Hippocampal formation (tissue), 2 donors: ENCODE measurements around the gene ABCB8.
"Not testable (repeated sequence)": the region's sequence is repeated elsewhere in the genome, so short reads cannot be mapped to it uniquely, and the experiment has no call there.

Experiments
- DNase-seq, 2 donors: peaks; one replicate each; lab custom pipeline; 2025; lab: John Stamatoyannopoulos, UW

The ABCB8 gene

GRCh38 chr7:151014950-151015349 is 13.3 kb upstream of the ABCB8 start:
- no peak for DNase-seq

- DNase-seq = no peak
Observed at GRCh38 chr7:151015967-151016366, 12.3 kb upstream of the ABCB8 start.

- no peak for DNase-seq
Observed at GRCh38 chr7:151016505-151016904, 11.7 kb upstream of the ABCB8 start.

- DNase-seq = no peak
Observed at GRCh38 chr7:151016942-151017341, 11.3 kb upstream of the ABCB8 start.

GRCh38 chr7:151017370-151017952 is 10.8 kb upstream of the ABCB8 start:
- no peak for DNase-seq

- peak in 1 of 2 donors; percentile 30 for DNase-seq
Observed at GRCh38 chr7:151017953-151018420, 10.3 kb upstream of the ABCB8 start.

GRCh38 chr7:151018421-151019129 is 9.7 kb upstream of the ABCB8 start:
- DNase-seq = no peak

GRCh38 chr7:151019130-151019447 is 9.2 kb upstream of the ABCB8 start:
- no peak for DNase-seq

- DNase-seq = no peak
Observed at GRCh38 chr7:151020231-151020630, 8.0 kb upstream of the ABCB8 start.

GRCh38 chr7:151023232-151023631 is 5.0 kb upstream of the ABCB8 start:
- DNase-seq = no peak

- DNase-seq = no peak
Observed at GRCh38 chr7:151024435-151025056, 3.7 kb upstream of the ABCB8 start, which contains the start of gene ATG9B. Gene ATG9B (minus strand): TSS chr7:151024494. CDS start chr7:151024423, 71 bp downstream.

- no peak for DNase-seq
Observed at GRCh38 chr7:151025924-151026671, 2.2 kb upstream of the ABCB8 start.

- not testable (repeated sequence) for DNase-seq
Observed at GRCh38 chr7:151026771-151027727, 1.2 kb upstream of the ABCB8 start.

- DNase-seq = not testable (repeated sequence)
Observed at GRCh38 chr7:151027728-151028130, 521 bp upstream of the ABCB8 start.

- DNase-seq = no peak
Observed at GRCh38 chr7:151028948-151029501, 775 bp downstream of the ABCB8 start.

- no peak for DNase-seq
Observed at GRCh38 chr7:151031011-151031410, 2.8 kb downstream of the ABCB8 start.

- DNase-seq = no peak
Observed at GRCh38 chr7:151032936-151033863, 5.0 kb downstream of the ABCB8 start.

- DNase-seq = no peak
Observed at GRCh38 chr7:151033864-151034249, 5.6 kb downstream of the ABCB8 start.

- DNase-seq = no peak
Observed at GRCh38 chr7:151034312-151035025, 6.2 kb downstream of the ABCB8 start.
